Measurements from ENCODE around the gene PANX3. TPM values are rescaled to one million over a fixed set of nuclear protein-coding genes. Genes with fewer than 3 reads are reported as not detected.
A peak's percentile ranks its signal among the peaks of the same experiment; 100 is the strongest.

Gene PANX3
- total and polyA plus RNA-seq, 7 donors = not detected

- Histone ChIP-seq H3K9me3 (no peaks in the 10 kb centered on the region), H3K27me3 (ENCODE audit: insufficient read depth in 3 of 3, low read length in 2 of 3) (no peaks in the 10 kb centered on the region), H3K36me3 (ENCODE audit: insufficient read depth in 1 of 2, low read depth in 1 of 2) (no peaks in the 10 kb centered on the region), H3K27ac (no peak overlapping the region), H3K4me3 (no peak overlapping the region), H3K4me1 (no peaks in the 10 kb centered on the region)
- DNase-seq = no peak
- intact Hi-C loops (cut with DNase I) = loop anchor here (5.0 to 10.0 kb wide), 2 partner anchors 168 to 510 kb away; no protein-coding TSS in a partner anchor
- TF ChIP-seq CTCF (IDR thresholded peaks at IDR 0.05) = no peak
- ATAC-seq = no peak
- 73 to 81% (median 75%) methylated on average over 4 of the region's 4 CpGs for WGBS, 3 donors
Observed at GRCh38 chr11:124584681-124585372, 26.4 kb upstream of the PANX3 start.

- ATAC-seq = no peak
- peak; percentile 52 for TF ChIP-seq CTCF (IDR thresholded peaks at IDR 0.05)
- intact Hi-C loops (cut with DNase I) = loop anchor here (1.0 to 10.0 kb wide), 2 partner anchors 171 to 512 kb away; no protein-coding TSS in a partner anchor
- H3K4me1 ChIP-seq = no peaks in the 10 kb centered on the region
- no peaks in the 10 kb centered on the region for H3K36me3 ChIP-seq (ENCODE audit: insufficient read depth in 1 of 2, low read depth in 1 of 2)
- H3K9me3 ChIP-seq = no peaks in the 10 kb centered on the region
- H3K27me3 ChIP-seq (ENCODE audit: insufficient read depth in 3 of 3, low read length in 2 of 3) = no peaks in the 10 kb centered on the region
- peak; percentile 50 to 64 for DNase-seq
- no peak overlapping the region for H3K4me3 ChIP-seq
- 43 to 59% (median 52%) methylated on average over 3 of the region's 3 CpGs for WGBS, 3 donors
- H3K27ac ChIP-seq = no peak overlapping the region
Observed at GRCh38 chr11:124586238-124586860, 24.9 kb upstream of the PANX3 start.

DNA sequence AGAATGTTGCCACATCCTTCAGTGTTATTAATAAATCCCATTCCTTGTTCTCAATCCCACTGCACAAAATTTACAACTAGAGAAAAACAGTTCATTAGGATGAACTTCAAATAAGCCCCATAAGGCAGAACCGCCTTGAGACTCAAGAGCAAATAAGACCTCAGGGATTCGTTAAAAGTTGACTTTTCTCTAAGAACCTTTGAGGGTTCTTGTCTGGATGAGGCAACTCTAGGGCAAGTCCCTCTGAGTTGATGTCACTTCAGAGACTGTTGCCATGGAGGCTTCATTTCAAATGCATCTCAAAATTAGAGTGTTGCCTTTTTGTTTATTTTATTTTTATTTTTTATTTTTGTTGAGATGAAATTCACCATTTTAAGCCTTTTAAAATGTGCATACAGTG lies 19.8 kb upstream of the PANX3 start:
- no peak for TF ChIP-seq CTCF (IDR thresholded peaks at IDR 0.05)
- DNase-seq (no peak), ATAC-seq (no peak)
- H3K4me1 ChIP-seq = no peaks in the 10 kb centered on the region
- H3K36me3 ChIP-seq (ENCODE audit: insufficient read depth in 1 of 2, low read depth in 1 of 2) = no peaks in the 10 kb centered on the region
- H3K4me3 ChIP-seq = no peak overlapping the region
- no peaks in the 10 kb centered on the region for H3K9me3 ChIP-seq
- H3K27ac ChIP-seq = no peak overlapping the region
- peaks cover 0 to 5% (median 0%) of the 10 kb centered on the region in 3 donors for H3K27me3 ChIP-seq (ENCODE audit: insufficient read depth in 3 of 3, low read length in 2 of 3)
- intact Hi-C loops (cut with DNase I) = no loop called here
- WGBS, 3 donors = 71 to 84% (median 83%) methylated on average over 2 of the region's 2 CpGs

GRCh38 chr11:124592627-124593026 lies 18.6 kb upstream of the PANX3 start:
- WGBS, 3 donors = 84 to 91% (median 86%) methylated on average over 6 of the region's 6 CpGs
- H3K27ac ChIP-seq = no peak overlapping the region
- H3K4me3 ChIP-seq = no peak overlapping the region
- H3K9me3 ChIP-seq = no peaks in the 10 kb centered on the region
- intact Hi-C loops (cut with DNase I) = no loop called here
- no peaks in the 10 kb centered on the region for H3K36me3 ChIP-seq (ENCODE audit: insufficient read depth in 1 of 2, low read depth in 1 of 2)
- H3K4me1 ChIP-seq = no peaks in the 10 kb centered on the region
- DNase-seq (no peak), ATAC-seq (no peak)
- no peak for TF ChIP-seq CTCF (IDR thresholded peaks at IDR 0.05)
- peaks cover 0 to 5% (median 0%) of the 10 kb centered on the region in 3 donors for H3K27me3 ChIP-seq (ENCODE audit: insufficient read depth in 3 of 3, low read length in 2 of 3)
